Upper lobe of left lung (tissue), 4 donors: ENCODE data around the gene PDGFD.

Source experiments
- CTCF ChIP-seq, 6 experiments: fragments of 450-650 bp in 4 of 6; fragments of 200-600 bp in 2 of 6; sonication (generic) in 2 of 6; IDR thresholded peaks; one replicate each; pipeline ENCODE4 v1.5.1; 2016 to 2019; ENCODE audit warnings: antibody characterized with exemption in 6 of 6
- EP300 ChIP-seq, 4 donors: sonication (generic); formaldehyde crosslinking; IDR thresholded peaks; one replicate each; pipeline ENCODE4 v1.5.1; 2017; ENCODE audit warnings: antibody characterized with exemption in 4 of 4, control low read depth in 2 of 4
- POLR2A ChIP-seq, 4 donors: fragments of 450-650 bp; IDR thresholded peaks; one replicate each; pipeline ENCODE4 v1.5.1; 2016 to 2017; ENCODE audit warnings: antibody characterized with exemption in 4 of 4, mild to moderate bottlenecking in 2 of 4

GRCh38 chr11:103924166-103925013, 239.6 kb downstream of the PDGFD start:
- no peak for TF ChIP-seq POLR2A (IDR thresholded peaks at IDR 0.05)
- TF ChIP-seq CTCF (IDR thresholded peaks at IDR 0.05): no peak
- TF ChIP-seq EP300 (IDR thresholded peaks at IDR 0.05): no peak
